ENCODE measurements around the gene FEN1.

FEN1 gene

DNA sequence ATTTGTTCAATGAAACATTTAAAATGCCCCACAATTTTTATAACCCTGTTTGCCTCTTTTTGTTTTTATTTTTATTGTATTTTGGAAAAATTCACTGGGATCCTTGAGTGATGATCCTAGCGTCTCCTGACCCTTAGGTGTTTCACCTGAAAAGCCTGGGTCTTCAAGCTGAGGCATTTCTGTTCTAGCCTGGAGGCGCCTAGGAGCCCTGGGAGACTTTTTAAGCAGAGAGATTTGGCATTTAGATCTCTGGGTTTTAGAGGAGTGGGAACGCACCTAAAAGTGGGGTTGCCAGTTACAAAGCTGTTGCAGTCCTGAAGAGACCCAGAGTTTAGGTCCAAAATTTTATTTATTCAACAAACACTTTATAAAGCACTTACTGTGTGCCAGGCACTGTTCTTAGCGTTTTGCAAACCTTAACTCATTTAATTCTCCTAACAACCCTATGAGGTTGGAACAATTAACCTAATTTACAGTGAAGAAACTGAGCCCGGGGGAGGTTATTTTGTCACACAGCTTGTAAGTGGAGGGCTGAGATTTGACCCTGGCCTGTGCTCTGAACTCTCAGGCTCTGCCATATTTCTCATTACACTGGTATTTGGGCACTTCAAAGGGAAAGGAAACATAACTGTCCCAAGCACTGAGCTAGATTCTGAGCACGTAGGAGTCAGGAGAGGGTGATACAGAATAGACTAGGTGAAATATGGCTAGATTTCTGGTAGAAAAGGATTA is 24.9 kb downstream of the FEN1 start:
- DNase-seq (ENCODE audit: low spot score): no peak

- DNase-seq (ENCODE audit: low spot score): peak; percentile 70
Measured at GRCh38 chr11:61820174-61820573, 27.5 kb downstream of the FEN1 start.

DNA sequence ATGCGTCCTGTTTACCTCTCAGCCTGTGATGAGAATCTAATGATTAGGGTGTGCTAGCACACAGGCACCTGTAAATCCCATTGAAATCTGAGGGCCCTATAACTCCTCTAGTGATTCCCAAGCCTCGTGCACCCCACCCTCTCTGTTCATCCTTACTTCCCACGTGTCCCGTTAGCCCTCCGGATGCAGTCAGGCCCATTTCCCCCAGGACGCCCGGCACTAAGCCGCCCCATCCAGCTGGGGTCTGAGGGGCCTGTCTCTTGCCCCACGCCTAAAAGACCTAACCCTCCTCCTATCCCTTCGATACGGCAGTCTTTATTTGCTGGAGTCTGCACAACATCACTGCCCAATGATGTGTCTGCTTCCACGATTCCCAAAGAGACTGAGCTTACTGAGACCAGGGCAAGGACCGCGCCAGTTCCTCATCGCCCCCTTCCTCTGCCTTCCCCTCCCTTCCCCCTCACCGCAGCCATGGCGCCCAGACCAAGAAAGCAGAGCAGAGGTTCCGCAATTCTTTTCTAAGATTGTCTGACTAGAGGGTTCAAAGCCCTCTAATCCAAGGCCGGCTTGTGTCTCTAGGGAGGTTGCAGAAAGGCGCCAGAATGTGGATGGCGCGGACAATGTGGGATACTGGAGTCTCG is 34.3 kb downstream of the FEN1 start:
- DNase-seq (ENCODE audit: low spot score): no peak

DNA sequence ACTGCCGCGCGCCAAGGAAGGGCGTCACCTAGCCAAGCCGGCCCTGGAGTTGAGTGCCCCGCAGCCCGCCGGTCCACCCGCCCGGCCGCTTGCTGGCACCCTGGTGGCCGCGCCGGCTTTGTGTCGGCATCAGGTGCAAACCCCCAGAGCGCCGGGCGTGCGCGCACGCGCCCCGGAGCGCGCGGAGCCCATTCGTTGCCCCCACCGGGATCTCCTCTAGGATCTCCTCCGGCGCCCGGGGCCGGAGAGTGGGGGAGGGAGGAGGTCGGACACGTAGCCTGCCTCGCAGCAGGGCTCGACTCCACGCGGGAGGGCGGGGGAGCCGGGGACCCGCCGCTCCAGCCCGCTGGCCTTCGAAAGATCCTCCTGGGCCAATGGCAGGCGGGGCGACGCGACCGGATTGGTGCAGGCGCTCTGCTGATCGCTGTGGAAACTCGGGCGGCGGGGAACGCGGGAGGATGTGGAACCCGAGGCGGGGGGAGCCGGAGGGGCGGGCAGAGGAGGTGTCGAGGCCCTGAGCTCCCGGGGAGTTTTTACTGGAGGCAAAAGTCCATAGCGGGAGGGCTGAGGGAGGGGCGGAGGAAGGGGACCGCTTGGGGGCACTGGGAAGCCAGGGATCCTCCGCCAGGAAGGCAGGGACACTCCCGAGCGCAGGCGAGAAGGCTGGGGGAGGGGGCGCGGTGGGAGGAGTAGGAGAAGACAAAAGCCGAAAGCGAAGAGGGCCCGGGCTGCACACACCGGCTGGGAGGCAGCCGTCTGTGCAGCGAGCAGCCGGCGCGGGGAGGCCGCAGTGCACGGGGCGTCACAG is 35.1 kb downstream of the FEN1 start, which contains the start of gene FADS2:
Gene FADS2 (plus strand): TSS at position 730 of the 808 bp plus-strand sequence. CDS start 91 bp downstream, outside the sequence.
- no peak for DNase-seq (ENCODE audit: low spot score)

- no peak for DNase-seq (ENCODE audit: low spot score)
Measured at GRCh38 chr11:61828379-61828628, 35.6 kb downstream of the FEN1 start.

DNA sequence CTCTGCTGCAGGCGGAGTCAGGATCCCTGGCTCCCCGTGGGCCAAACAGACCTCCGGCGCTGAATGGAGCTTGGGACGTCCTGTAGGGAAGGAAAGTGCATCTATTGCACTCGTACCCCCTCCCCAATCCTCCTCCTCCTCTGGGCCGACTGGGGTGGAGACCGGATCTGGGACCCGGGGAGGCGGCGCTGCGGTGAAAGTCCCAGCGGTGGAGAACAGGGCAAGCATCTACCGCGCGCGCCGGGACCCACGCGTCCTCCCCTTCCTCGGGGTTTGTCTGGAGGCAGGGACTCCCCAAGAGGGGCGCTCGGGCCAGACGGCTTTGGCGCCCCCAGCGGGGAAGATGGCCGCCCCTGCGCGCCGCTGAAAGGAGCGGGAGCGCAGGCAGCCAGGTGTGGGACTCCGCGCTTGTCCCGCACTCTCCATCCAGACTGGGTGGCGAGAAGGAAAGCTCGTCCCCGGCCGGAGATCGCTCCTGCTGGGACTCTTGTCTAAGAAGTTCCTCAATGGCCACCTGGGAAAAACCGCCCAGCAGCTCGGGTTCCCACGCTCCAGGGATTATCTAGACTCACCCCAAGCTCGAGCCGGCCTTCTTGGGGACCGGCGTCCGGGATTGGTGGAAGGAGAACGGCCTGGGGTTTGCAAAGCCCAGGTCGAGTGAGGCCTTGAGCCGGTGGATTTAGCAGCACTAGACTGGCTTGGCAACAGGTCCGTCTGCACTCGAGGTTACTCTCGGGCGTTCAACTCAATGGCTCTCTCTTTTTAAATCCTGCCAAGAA is 36.1 kb downstream of the FEN1 start:
- DNase-seq (ENCODE audit: low spot score): no peak

GRCh38 chr11:61829806-61830205 is 37.1 kb downstream of the FEN1 start:
- DNase-seq (ENCODE audit: low spot score): no peak

GRCh38 chr11:61830237-61831105 is 37.8 kb downstream of the FEN1 start:
- no peak for DNase-seq (ENCODE audit: low spot score)

DNA sequence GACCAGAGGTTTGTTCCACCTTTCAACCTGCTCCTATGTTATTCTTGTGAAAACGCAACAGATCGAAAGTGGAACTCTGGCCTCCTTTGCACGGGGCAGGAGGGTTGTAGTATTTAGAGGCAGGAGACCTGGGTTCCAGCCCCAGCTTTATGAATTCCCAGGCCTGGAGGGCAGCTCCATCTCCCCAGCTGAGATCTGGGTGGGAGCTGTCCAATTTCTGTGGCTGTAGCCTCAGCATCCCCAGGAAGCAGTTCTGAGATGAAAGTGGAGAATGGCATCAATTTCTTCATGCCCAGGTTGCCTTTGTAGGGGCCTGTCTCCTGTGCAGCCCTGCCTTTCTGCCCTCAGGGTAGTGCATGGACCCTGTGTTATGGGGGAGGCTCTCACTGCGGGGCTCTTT is 39.5 kb downstream of the FEN1 start:
- DNase-seq (ENCODE audit: low spot score): no peak

DNA sequence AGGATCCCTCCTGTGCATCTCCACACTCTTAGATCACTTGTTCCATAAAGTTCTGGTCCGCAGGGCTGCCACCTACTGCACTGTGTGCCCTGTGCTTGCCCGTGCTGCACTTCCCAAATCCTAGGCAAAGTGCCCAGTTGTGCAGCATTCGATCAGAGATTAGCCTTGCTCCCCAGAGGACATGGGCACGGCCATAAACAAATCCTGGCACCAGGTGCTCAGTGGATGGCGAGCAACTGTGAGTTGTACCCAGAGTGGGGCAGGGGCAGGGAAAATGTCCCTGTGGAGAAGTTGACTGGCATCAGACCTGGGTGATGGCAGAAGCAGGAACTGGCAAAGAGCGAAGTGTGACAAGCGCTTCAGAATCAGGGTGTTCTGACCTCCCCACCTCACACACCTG is 40.0 kb downstream of the FEN1 start:
- no peak for DNase-seq (ENCODE audit: low spot score)

GRCh38 chr11:61833471-61833870 is 40.8 kb downstream of the FEN1 start:
- no peak for DNase-seq (ENCODE audit: low spot score)

DNA sequence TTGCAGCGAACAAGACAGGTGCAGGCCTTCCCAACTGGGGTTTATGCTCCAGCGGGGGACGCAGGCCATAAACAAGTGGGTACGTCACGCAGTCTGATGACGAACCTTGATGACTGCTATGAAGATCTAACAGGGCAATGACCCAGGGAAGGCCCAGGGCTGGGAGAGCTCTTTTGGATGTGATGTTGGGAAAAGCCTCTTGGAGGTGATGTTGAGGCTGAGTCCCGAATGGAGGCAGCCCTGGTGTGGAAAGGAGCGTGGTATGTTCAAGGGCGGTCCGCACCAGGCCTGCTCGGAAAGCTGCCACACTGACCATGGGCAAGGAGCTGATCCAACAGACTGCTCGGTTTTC is 41.2 kb downstream of the FEN1 start:
- DNase-seq (ENCODE audit: low spot score): no peak

- DNase-seq (ENCODE audit: low spot score): no peak
Measured at GRCh38 chr11:61834278-61835048, 41.8 kb downstream of the FEN1 start.

- DNase-seq (ENCODE audit: low spot score): no peak
Measured at GRCh38 chr11:61836193-61836592, 43.5 kb downstream of the FEN1 start.

DNA sequence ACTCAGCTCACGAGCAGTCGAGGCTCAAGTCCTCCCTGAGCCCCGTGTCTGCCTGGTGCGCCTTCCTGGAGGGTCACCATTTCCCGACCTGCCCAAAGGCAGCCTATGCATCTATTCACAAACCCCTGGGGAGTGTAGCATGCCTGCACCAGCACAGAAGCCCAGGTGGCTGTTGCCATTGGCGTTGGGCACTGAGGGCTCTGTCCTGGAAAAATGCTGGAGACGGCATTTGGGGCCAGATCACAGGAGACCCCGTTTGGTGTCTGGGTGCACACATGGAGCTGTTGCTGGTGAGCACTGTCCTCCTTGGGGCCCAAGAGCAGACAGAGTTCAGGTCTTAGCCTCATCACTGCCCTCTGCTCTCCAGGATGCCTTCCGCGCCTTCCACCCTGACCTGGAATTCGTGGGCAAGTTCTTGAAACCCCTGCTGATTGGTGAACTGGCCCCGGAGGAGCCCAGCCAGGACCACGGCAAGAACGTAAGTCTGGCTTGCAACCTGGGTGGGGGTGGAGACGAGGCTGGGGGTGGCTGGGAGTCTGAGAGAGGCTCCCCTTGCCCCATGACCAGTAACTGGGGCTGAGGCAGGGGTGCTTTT is 44.8 kb downstream of the FEN1 start:
- no peak for DNase-seq (ENCODE audit: low spot score)

DNA sequence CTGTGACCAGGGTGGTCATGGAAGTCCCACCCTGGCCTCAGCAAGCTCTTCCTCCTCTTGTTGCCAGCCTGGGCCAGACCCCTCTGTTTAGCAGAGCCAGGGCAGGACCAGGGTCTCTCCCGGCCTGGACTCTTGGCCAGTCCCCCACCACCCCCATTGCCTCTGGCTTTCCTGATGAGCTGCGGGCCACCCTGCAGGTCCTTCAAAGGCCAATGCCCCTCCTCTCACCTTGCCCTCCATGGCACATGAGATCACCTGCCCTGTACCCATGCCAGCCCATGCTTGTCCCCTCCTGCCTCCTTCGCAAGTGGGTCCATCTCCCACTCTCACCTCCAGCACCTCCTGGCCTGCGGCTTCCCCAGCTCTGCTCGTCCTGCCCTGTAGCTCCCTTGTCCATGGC is 45.8 kb downstream of the FEN1 start:
- DNase-seq (ENCODE audit: low spot score): no peak

DNA sequence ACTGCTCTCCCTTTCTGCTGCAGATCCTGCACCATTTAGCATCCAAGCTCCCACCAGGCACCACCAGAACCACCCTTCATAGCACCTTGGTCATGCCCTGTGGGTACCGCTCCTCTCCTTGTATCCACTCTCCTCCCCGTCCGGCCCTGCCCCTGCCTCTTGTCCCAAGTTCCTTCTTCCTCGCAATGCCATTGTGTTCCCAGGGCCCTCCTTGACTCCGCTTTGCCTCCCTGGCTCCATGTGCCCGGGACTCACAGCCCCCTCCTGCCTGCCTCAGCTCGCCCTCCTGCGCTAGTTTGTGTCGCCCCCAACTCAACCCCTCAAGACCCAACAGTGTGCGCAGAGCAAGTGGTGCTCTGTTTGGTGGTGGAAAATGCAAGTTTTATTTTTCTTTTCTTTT is 46.2 kb downstream of the FEN1 start:
- DNase-seq (ENCODE audit: low spot score): no peak

GRCh38 chr11:61839742-61840141 is 47.0 kb downstream of the FEN1 start:
- no peak for DNase-seq (ENCODE audit: low spot score)

- no peak for DNase-seq (ENCODE audit: low spot score)
Measured at GRCh38 chr11:61840371-61840770, 47.7 kb downstream of the FEN1 start.

Measured in RKO (cell line).